ENCODE measurements around the gene ADCY9.

The ADCY9 gene

GRCh38 chr16:4002121-4002520, 114.1 kb downstream of the ADCY9 start:
- DNase-seq (ENCODE audit: low read depth in 2 of 2): no peak
- no peak for TF ChIP-seq CTCF (IDR thresholded peaks at IDR 0.05; ENCODE audit: low read depth, low read length)
- no peak overlapping the region for H3K4me3 ChIP-seq (replicated peaks in 1 of 2; ENCODE audit: low read depth in 2 of 2, low read length in 2 of 2)

- DNase-seq (ENCODE audit: low read depth in 2 of 2): peak; percentile 80 to 95
- no peak for TF ChIP-seq CTCF (IDR thresholded peaks at IDR 0.05; ENCODE audit: low read depth, low read length)
- H3K4me3 ChIP-seq (replicated peaks in 1 of 2; ENCODE audit: low read depth in 2 of 2, low read length in 2 of 2): peak overlapping the region in 1 of 2 donors; percentile 2
Observed at GRCh38 chr16:3999479-4000325, 116.5 kb downstream of the ADCY9 start.

GRCh38 chr16:3998793-3999478, 117.3 kb downstream of the ADCY9 start:
- DNase-seq (ENCODE audit: low read depth in 2 of 2): peak; percentile 80 to 81
- no peak for TF ChIP-seq CTCF (IDR thresholded peaks at IDR 0.05; ENCODE audit: low read depth, low read length)
- H3K4me3 ChIP-seq (replicated peaks in 1 of 2; ENCODE audit: low read depth in 2 of 2, low read length in 2 of 2): peak overlapping the region in 1 of 2 donors; percentile 2

DNA sequence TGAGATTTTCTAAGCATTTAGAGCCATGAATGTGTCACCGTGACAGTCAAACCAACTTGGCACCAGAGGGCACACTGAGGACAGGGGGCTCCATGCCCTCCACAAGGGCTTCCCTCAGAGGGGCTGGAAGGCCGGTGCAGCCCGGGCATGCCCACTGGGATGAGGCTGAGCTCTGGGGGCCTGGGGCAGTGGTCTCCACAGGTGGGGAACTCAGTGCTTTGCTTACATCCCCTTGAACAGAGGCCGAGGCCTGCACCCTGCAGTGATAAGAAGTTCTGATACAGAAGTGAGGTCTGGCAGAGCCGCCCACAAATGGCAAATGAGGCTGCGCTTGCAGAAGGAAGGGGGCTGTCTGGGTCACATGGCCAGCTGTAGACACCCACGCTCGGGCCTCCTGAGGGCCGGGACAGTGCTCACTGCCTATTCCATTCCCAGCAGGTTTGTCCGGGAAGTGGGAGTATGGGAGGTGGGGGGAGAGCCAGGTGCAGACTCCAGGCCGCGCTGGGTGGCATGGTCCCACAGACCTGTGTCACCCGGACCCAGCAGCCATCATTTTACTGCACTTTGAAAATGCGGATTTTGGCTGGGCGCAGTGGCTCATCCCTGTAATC, 118.9 kb downstream of the ADCY9 start:
- TF ChIP-seq CTCF (IDR thresholded peaks at IDR 0.05; ENCODE audit: low read depth, low read length): no peak
- H3K4me3 ChIP-seq (replicated peaks in 1 of 2; ENCODE audit: low read depth in 2 of 2, low read length in 2 of 2): no peak overlapping the region
- no peak for DNase-seq (ENCODE audit: low read depth in 2 of 2)

- H3K4me3 ChIP-seq (replicated peaks in 1 of 2; ENCODE audit: low read depth in 2 of 2, low read length in 2 of 2): no peak overlapping the region
- TF ChIP-seq CTCF (IDR thresholded peaks at IDR 0.05; ENCODE audit: low read depth, low read length): no peak
- no peak for DNase-seq (ENCODE audit: low read depth in 2 of 2)
Observed at GRCh38 chr16:3995001-3995400, 121.2 kb downstream of the ADCY9 start.

DNA sequence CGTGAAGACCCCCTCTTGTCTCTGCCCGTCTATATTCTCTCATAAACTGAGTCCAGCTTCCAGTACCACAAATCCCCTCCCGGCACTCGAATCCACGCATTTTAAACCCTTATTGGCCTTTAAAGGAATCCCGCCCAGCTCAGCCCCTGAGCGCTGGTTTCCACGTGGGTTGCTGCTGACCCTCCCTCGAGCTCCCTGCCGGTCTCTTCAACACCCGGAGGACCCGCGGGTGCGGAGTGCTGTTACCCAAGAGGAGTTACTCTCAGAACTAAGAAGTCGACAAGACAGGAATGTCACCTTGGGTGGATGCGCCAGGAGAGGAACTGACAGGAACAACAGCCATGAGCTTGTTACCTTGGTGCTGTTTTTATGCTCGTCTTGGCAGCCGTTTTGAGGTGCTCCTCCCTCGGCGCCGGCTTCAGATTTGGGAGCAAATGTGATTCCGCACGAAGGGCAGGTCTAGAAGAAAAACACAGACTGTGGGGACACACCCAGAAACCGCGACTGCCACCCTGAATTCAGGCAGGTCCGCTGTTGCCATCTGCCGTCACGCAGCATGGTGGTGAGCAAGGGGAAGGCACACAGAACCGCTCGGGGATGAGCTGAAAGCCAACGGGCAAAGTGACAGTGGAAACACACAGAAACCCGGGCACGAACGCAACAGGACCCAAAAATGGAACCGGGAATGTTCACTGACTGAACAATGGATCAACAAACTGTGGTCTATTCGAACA, 123.0 kb downstream of the ADCY9 start:
- DNase-seq (ENCODE audit: low read depth in 2 of 2): no peak
- H3K4me3 ChIP-seq (replicated peaks in 1 of 2; ENCODE audit: low read depth in 2 of 2, low read length in 2 of 2): no peak overlapping the region
- no peak for TF ChIP-seq CTCF (IDR thresholded peaks at IDR 0.05; ENCODE audit: low read depth, low read length)
